KMS-11 (cell line): Measurements from ENCODE around the gene SPEG.

ENCODE experiments used
- H2AFZ ChIP-seq: fragments of 200-600 bp; sonication (generic); 2 replicates; pipeline ENCODE4 v1.6.1; 2016; ENCODE audit warnings: antibody characterized with exemption, mixed run types, low read depth
- H3K27ac ChIP-seq: fragments of 200-600 bp; sonication (generic); 2 replicates; pipeline ENCODE4 v1.6.1; 2016; ENCODE audit warnings: mild to moderate bottlenecking, mixed run types
- H3K27me3 ChIP-seq: fragments of 200-600 bp; sonication (generic); 2 replicates; pipeline ENCODE4 v1.6.1; 2017; ENCODE audit warnings: mild to moderate bottlenecking, low read depth, mixed run types, moderate library complexity; ENCODE audit not compliant: insufficient read depth
- H3K36me3 ChIP-seq: fragments of 200-600 bp; sonication (generic); 2 replicates; pipeline ENCODE4 v1.6.1; 2017; ENCODE audit warnings: mild to moderate bottlenecking, mixed run types; ENCODE audit not compliant: insufficient read depth
- H3K4me1 ChIP-seq: fragments of 200-600 bp; sonication (generic); 2 replicates; pipeline ENCODE4 v1.6.1; 2016; ENCODE audit warnings: mild to moderate bottlenecking, low read depth, mixed run types; ENCODE audit not compliant: poor library complexity, severe bottlenecking
- H3K4me2 ChIP-seq: fragments of 200-600 bp; sonication (generic); 2 replicates; pipeline ENCODE4 v1.7.0; 2016; ENCODE audit warnings: mild to moderate bottlenecking, mixed run types
- H3K4me3 ChIP-seq: fragments of 200-600 bp; sonication (generic); IDR thresholded peaks from 2 replicates; pipeline ENCODE4 v1.6.1; 2017; ENCODE audit warnings: low read depth, low read length, mixed read lengths; ENCODE audit not compliant: insufficient read depth
- H3K79me2 ChIP-seq: fragments of 200-600 bp; sonication (generic); 2 replicates; pipeline ENCODE4 v1.6.1; 2016; ENCODE audit warnings: low read depth, mixed run types; ENCODE audit not compliant: insufficient read depth
- H3K9ac ChIP-seq: fragments of 200-600 bp; sonication (generic); 2 replicates; pipeline ENCODE4 v1.6.1; 2016; ENCODE audit warnings: mild to moderate bottlenecking, mixed run types
- H4K20me1 ChIP-seq: fragments of 200-600 bp; sonication (generic); 2 replicates; pipeline ENCODE4 v1.6.1; 2016; ENCODE audit warnings: mild to moderate bottlenecking, mixed run types; ENCODE audit not compliant: insufficient read depth
- CTCF ChIP-seq: fragments of 200-600 bp; sonication (generic); conservative IDR thresholded peaks from 2 replicates; pipeline ENCODE4 v1.6.1; 2017; ENCODE audit warnings: low read depth, mild to moderate bottlenecking, antibody characterized with exemption, low read length, moderate library complexity, mixed read lengths

Gene SPEG

GRCh38 chr2:219525533-219526232 is 91.0 kb downstream of the SPEG start:
- H3K4me2 ChIP-seq, result no peak overlapping the region
- no peak overlapping the region for H3K27ac ChIP-seq
- no peaks in the 10 kb centered on the region for H3K36me3 ChIP-seq
- H3K27me3 ChIP-seq, result peaks cover 92% of the 10 kb centered on the region
- no peak overlapping the region for H3K9ac ChIP-seq
- no peak overlapping the region for H3K4me3 ChIP-seq
- H4K20me1 ChIP-seq, result no peaks in the 10 kb centered on the region
- H2AFZ ChIP-seq, result no peak overlapping the region
- H3K79me2 ChIP-seq, result no peaks in the 10 kb centered on the region
- no peak for TF ChIP-seq CTCF
- H3K4me1 ChIP-seq, result peaks cover 8% of the 10 kb centered on the region

- H3K9ac ChIP-seq, result no peak overlapping the region
- no peak overlapping the region for H2AFZ ChIP-seq
- H3K79me2 ChIP-seq, result no peaks in the 10 kb centered on the region
- H3K27me3 ChIP-seq, result peaks cover 86% of the 10 kb centered on the region
- no peak overlapping the region for H3K4me3 ChIP-seq
- no peak overlapping the region for H3K4me2 ChIP-seq
- no peak overlapping the region for H3K27ac ChIP-seq
- no peaks in the 10 kb centered on the region for H4K20me1 ChIP-seq
- no peak for TF ChIP-seq CTCF
- H3K36me3 ChIP-seq, result no peaks in the 10 kb centered on the region
- H3K4me1 ChIP-seq, result peaks cover 8% of the 10 kb centered on the region
Observed at GRCh38 chr2:219526320-219527075, 91.9 kb downstream of the SPEG start.

GRCh38 chr2:219527076-219527394 is 92.4 kb downstream of the SPEG start:
- Histone ChIP-seq H3K4me1 (peaks cover 8% of the 10 kb centered on the region), H3K4me2 (no peak overlapping the region), H3K9ac (no peak overlapping the region), H4K20me1 (no peaks in the 10 kb centered on the region), H3K27me3 (peaks cover 85% of the 10 kb centered on the region), H3K79me2 (no peaks in the 10 kb centered on the region), H3K36me3 (no peaks in the 10 kb centered on the region), H3K27ac (no peak overlapping the region), H2AFZ (no peak overlapping the region), H3K4me3 (no peak overlapping the region)
- TF ChIP-seq CTCF, result no peak

GRCh38 chr2:219527472-219527871 is 92.8 kb downstream of the SPEG start:
- Histone ChIP-seq H3K4me2 (no peak overlapping the region), H3K4me1 (peaks cover 8% of the 10 kb centered on the region), H3K27ac (no peak overlapping the region), H2AFZ (no peak overlapping the region), H3K79me2 (no peaks in the 10 kb centered on the region), H3K9ac (no peak overlapping the region), H3K27me3 (peaks cover 88% of the 10 kb centered on the region), H4K20me1 (no peaks in the 10 kb centered on the region), H3K4me3 (no peak overlapping the region), H3K36me3 (no peaks in the 10 kb centered on the region)
- no peak for TF ChIP-seq CTCF
